B cell (primary cell): Measurements from ENCODE around the gene CUBN. TPM values are rescaled to one million over a fixed set of nuclear protein-coding genes. Genes with fewer than 3 reads are reported as not detected.

Source experiments
- ATAC-seq: fragments of 200-7000 bp; cut with Tn5 transposase; one replicate; pipeline ENCODE4 v1.10.0; 2021; ENCODE audit warnings: low read depth, mild to moderate bottlenecking, moderate number of reproducible peaks, moderate library complexity
- CTCF ChIA-PET: fragments of 350-600 bp; sonication (Branson Sonifier 250); formaldehyde crosslinking; loops from one replicate; lab custom pipeline; 2021; ENCODE audit warnings: antibody characterized with exemption, inconsistent platforms; lab: Charles Lee
- POLR2A ChIA-PET: fragments of 350-600 bp; sonication (Branson Sonifier 250); formaldehyde crosslinking; loops from one replicate; lab custom pipeline; 2021; ENCODE audit warnings: antibody characterized with exemption; lab: Charles Lee
- DNase-seq: peaks from one replicate; pipeline ENCODE4 v3.0.0; 2013
- H2AFZ ChIP-seq: 2 replicates; pipeline ENCODE4 v1.6.1; 2012; ENCODE audit warnings: mild to moderate bottlenecking, low read depth, low read length; ENCODE audit not compliant: insufficient read depth, poor library complexity, severe bottlenecking
- H3K27ac ChIP-seq, 2 donors: 1 replicate in 1 of 2; 2 replicates in 1 of 2; pipeline ENCODE4 v1.5.1; 2012 to 2013; ENCODE audit warnings: low read length in 2 of 2, mild to moderate bottlenecking in 2 of 2, moderate library complexity in 1 of 2
- H3K27me3 ChIP-seq, 4 experiments: fragments of 200-600 bp in 1 of 4; sonication (generic) in 1 of 4; replicated peaks in 1 of 4; 1 replicate in 2 of 4; 2 replicates in 2 of 4; pipeline versions ENCODE4 v1.6.1 to v1.7.0; 2013 to 2016; ENCODE audit warnings: low read length in 3 of 4, mild to moderate bottlenecking in 2 of 4, mixed read lengths in 1 of 4, moderate library complexity in 1 of 4; ENCODE audit not compliant: insufficient read depth in 4 of 4, control insufficient read depth in 3 of 4; ENCODE audit errors: control extremely low read depth in 1 of 4
- H3K36me3 ChIP-seq, 2 experiments: replicated peaks in 1 of 2; 1 replicate in 1 of 2; 2 replicates in 1 of 2; pipeline versions ENCODE4 v1.6.1 to v1.7.1; 2013; ENCODE audit warnings: low read length in 1 of 2; ENCODE audit not compliant: insufficient read depth in 2 of 2, control insufficient read depth in 1 of 2; ENCODE audit errors: control extremely low read depth in 1 of 2, extremely low read depth in 1 of 2
- H3K4me1 ChIP-seq, 2 donors: fragments of 200-600 bp in 1 of 2; sonication (generic) in 1 of 2; 1 replicate in 1 of 2; 2 replicates in 1 of 2; pipeline versions ENCODE4 v1.5.1 to v1.6.1; 2013 to 2017; ENCODE audit warnings: low read length in 2 of 2; ENCODE audit not compliant: control insufficient read depth in 2 of 2, insufficient read depth in 2 of 2
- H3K4me2 ChIP-seq: replicated peaks from 2 replicates; pipeline ENCODE3; 2012; ENCODE audit warnings: mild to moderate bottlenecking, low read depth, low read length; ENCODE audit not compliant: poor library complexity, severe bottlenecking
- H3K4me3 ChIP-seq, 5 experiments: fragments of 200-600 bp in 1 of 5; sonication (generic) in 1 of 5; 1 replicate in 3 of 5; 2 replicates in 2 of 5; pipeline versions ENCODE4 v1.5.1 to v1.7.0; 2011 to 2016; ENCODE audit warnings: low read length in 4 of 5, mild to moderate bottlenecking in 4 of 5, low read depth in 2 of 5, control low read depth in 1 of 5, moderate library complexity in 1 of 5; ENCODE audit not compliant: insufficient read depth in 1 of 5; ENCODE audit errors: control extremely low read depth in 1 of 5, extremely low read depth in 1 of 5
- H3K79me2 ChIP-seq: fragments of 200-600 bp; sonication (generic); one replicate; pipeline ENCODE4 v1.6.0; 2016; ENCODE audit warnings: low read length; ENCODE audit not compliant: control insufficient read depth, insufficient read depth
- H3K9ac ChIP-seq: fragments of 200-600 bp; sonication (generic); 2 replicates; pipeline ENCODE4 v1.6.1; 2017; ENCODE audit warnings: mild to moderate bottlenecking, low read length, moderate library complexity
- H3K9me3 ChIP-seq, 3 donors: one replicate each; pipeline versions ENCODE4 v1.6.1 to v1.7.1; 2013; ENCODE audit warnings: low read length in 2 of 3; ENCODE audit not compliant: control insufficient read depth in 2 of 3, insufficient read depth in 1 of 3; ENCODE audit errors: control extremely low read depth in 1 of 3
- H4K20me1 ChIP-seq: 2 replicates; pipeline ENCODE4 v1.6.0; 2012; ENCODE audit warnings: mild to moderate bottlenecking, low read length; ENCODE audit not compliant: insufficient read depth, control insufficient read depth, poor library complexity, severe bottlenecking
- H3K27ac Mint-ChIP-seq: one replicate; pipeline ENCODE4 v1.8.0; 2021; ENCODE audit warnings: mixed read lengths
- H3K27me3 Mint-ChIP-seq: one replicate; pipeline ENCODE4 v1.8.0; 2021; ENCODE audit warnings: mixed read lengths
- H3K4me1 Mint-ChIP-seq: one replicate; pipeline ENCODE4 v1.8.0; 2021; ENCODE audit warnings: mixed read lengths
- H3K4me3 Mint-ChIP-seq: one replicate; pipeline ENCODE4 v1.8.0; 2021; ENCODE audit warnings: mixed read lengths
- H3K9me3 Mint-ChIP-seq: one replicate; pipeline ENCODE4 v1.8.0; 2022; ENCODE audit warnings: mixed read lengths; ENCODE audit not compliant: insufficient read depth
- CTCF ChIP-seq: fragments of 200-600 bp; IDR thresholded peaks from one replicate; pipeline ENCODE4 v1.8.0; 2022; ENCODE audit warnings: antibody characterized with exemption, mild to moderate bottlenecking
- EZH2 ChIP-seq: IDR thresholded peaks from 2 replicates; pipeline ENCODE4 v1.6.1; 2012; ENCODE audit warnings: borderline replicate concordance, low read depth, mild to moderate bottlenecking, moderate library complexity, low read length; ENCODE audit not compliant: insufficient read depth, poor library complexity, severe bottlenecking
- WGBS: methylation state at CpG from one replicate; pipeline ENCODE4 v1.1.5; 2013; ENCODE audit warnings: missing lambda C conversion rate; ENCODE audit not compliant: insufficient coverage; 5-methylcytosine and 5-hydroxymethylcytosine counted together
- intact Hi-C: fragments of 100-400 bp; cut with micrococcal nuclease; formaldehyde crosslinking; loops from one replicate; pipeline ENCODE4 v1.10.0; 2022
- polyA plus RNA-seq: library from polyadenylated mRNA; depleted of rRNA; stranded (reverse); fragments of >200 nt; gene quantifications from 2 replicates; pipeline ENCODE4 v1.2.3, GENCODE V29; 2012
- total RNA-seq, 2 donors: library from RNA; stranded (reverse); fragments of 120-200 nt in 1 of 2; gene quantifications; 1 replicate in 1 of 2; 2 replicates in 1 of 2; pipeline versions ENCODE4 v1.2.3 to v1.2.4, GENCODE V29; 2013 to 2022

Gene CUBN
- total and polyA plus RNA-seq, 2 donors (not counting 1 experiment from before 2014, with no cell fraction given): 4.2 to 5.7 TPM

GRCh38 chr10:17003151-17003550, 126.5 kb downstream of the CUBN start:
- Histone ChIP-seq H3K4me2 (no peak overlapping the region), H3K36me3 (no peaks in the 10 kb centered on the region), H3K4me1 (no peaks in the 10 kb centered on the region), H3K27ac (no peak overlapping the region), H2AFZ (no peak overlapping the region), H4K20me1 (no peaks in the 10 kb centered on the region), H3K79me2 (no peaks in the 10 kb centered on the region), H3K9me3 (peaks cover 0 to 5% (median 0%) of the 10 kb centered on the region in 3 donors), H3K27me3 (no peaks in the 10 kb centered on the region), H3K4me3 (no peak overlapping the region), H3K9ac (no peak overlapping the region)
- no peak overlapping the region for H3K4me3 Mint-ChIP-seq
- no peak overlapping the region for H3K27ac Mint-ChIP-seq
- CTCF ChIA-PET: no interaction called here
- intact Hi-C loops: no loop called here
- 23% methylated on average over 4 of the region's 7 CpGs for WGBS
- DNase-seq (no peak), ATAC-seq (no peak)
- TF ChIP-seq CTCF (no peak), EZH2 (no peak)
- peaks cover 3% of the 10 kb centered on the region for H3K9me3 Mint-ChIP-seq
- POLR2A ChIA-PET: no interaction called here
- peaks cover 24% of the 10 kb centered on the region for H3K27me3 Mint-ChIP-seq
- H3K4me1 Mint-ChIP-seq: no peaks in the 10 kb centered on the region

- ATAC-seq (no peak), DNase-seq (no peak)
- WGBS: 47% methylated on average over 3 of the region's 8 CpGs
- Mint-ChIP-seq H3K27me3 (peaks cover 20% of the 10 kb centered on the region), H3K27ac (no peak overlapping the region), H3K4me3 (no peak overlapping the region), H3K4me1 (no peaks in the 10 kb centered on the region), H3K9me3 (peaks cover 3% of the 10 kb centered on the region)
- Histone ChIP-seq H3K27ac (no peak overlapping the region), H3K4me3 (no peak overlapping the region), H3K9ac (no peak overlapping the region), H3K4me2 (no peak overlapping the region), H3K27me3 (no peaks in the 10 kb centered on the region), H4K20me1 (no peaks in the 10 kb centered on the region), H3K4me1 (no peaks in the 10 kb centered on the region), H3K9me3 (peaks cover 0 to 5% (median 0%) of the 10 kb centered on the region in 3 donors), H3K36me3 (no peaks in the 10 kb centered on the region), H2AFZ (no peak overlapping the region), H3K79me2 (no peaks in the 10 kb centered on the region)
- ChIA-PET POLR2A (no interaction called here), CTCF (no interaction called here)
- intact Hi-C loops: no loop called here
- TF ChIP-seq EZH2 (no peak), CTCF (no peak)
Measured at GRCh38 chr10:17001961-17002749, 127.5 kb downstream of the CUBN start.
